ENCODE measurements around the gene POLDIP3.

The POLDIP3 gene

GRCh38 chr22:42614312-42615091 is at the start of gene POLDIP3:
POLDIP3 (minus strand) TSS chr22:42614883; CDS start chr22:42614857, 26 bp downstream.
- DNase-seq (ENCODE audit: low read depth in 2 of 2): peak; percentile 98

- peak; percentile 61 to 63 for DNase-seq (ENCODE audit: low read depth in 2 of 2)
Observed at GRCh38 chr22:42661985-42662831, 47.5 kb upstream of the POLDIP3 start.

- DNase-seq (ENCODE audit: low read depth in 2 of 2): no peak
Observed at GRCh38 chr22:42656578-42656977, 41.9 kb upstream of the POLDIP3 start.

GRCh38 chr22:42655693-42656092 is 41.0 kb upstream of the POLDIP3 start:
- no peak for DNase-seq (ENCODE audit: low read depth in 2 of 2)

GRCh38 chr22:42654436-42655073 is 39.9 kb upstream of the POLDIP3 start:
- DNase-seq (ENCODE audit: low read depth in 2 of 2): no peak

GRCh38 chr22:42653999-42654398 is 39.3 kb upstream of the POLDIP3 start:
- DNase-seq (ENCODE audit: low read depth in 2 of 2): no peak

GRCh38 chr22:42651134-42651533 is 36.5 kb upstream of the POLDIP3 start:
- DNase-seq (ENCODE audit: low read depth in 2 of 2): no peak

- DNase-seq (ENCODE audit: low read depth in 2 of 2): peak; percentile 77
Observed at GRCh38 chr22:42649246-42650099, 34.8 kb upstream of the POLDIP3 start, which contains the start of gene CYB5R3. CYB5R3 (minus strand) TSS chr22:42649392; CDS start chr22:42649315, 77 bp downstream.

GRCh38 chr22:42648368-42649245 is 33.9 kb upstream of the POLDIP3 start:
- peak; percentile 4 to 8 for DNase-seq (ENCODE audit: low read depth in 2 of 2)

- no peak for DNase-seq (ENCODE audit: low read depth in 2 of 2)
Observed at GRCh38 chr22:42648017-42648367, 33.3 kb upstream of the POLDIP3 start.

- DNase-seq (ENCODE audit: low read depth in 2 of 2): no peak
Observed at GRCh38 chr22:42646569-42647525, 32.2 kb upstream of the POLDIP3 start.

- DNase-seq (ENCODE audit: low read depth in 2 of 2): no peak
Observed at GRCh38 chr22:42645938-42646568, 31.4 kb upstream of the POLDIP3 start.

- DNase-seq (ENCODE audit: low read depth in 2 of 2): no peak
Observed at GRCh38 chr22:42645341-42645937, 30.8 kb upstream of the POLDIP3 start.

GRCh38 chr22:42644422-42645340 is 30.0 kb upstream of the POLDIP3 start:
- no peak for DNase-seq (ENCODE audit: low read depth in 2 of 2)

GRCh38 chr22:42643634-42644421 is 29.1 kb upstream of the POLDIP3 start:
- DNase-seq (ENCODE audit: low read depth in 2 of 2): no peak
